Fibroblast of lung (primary cell): ENCODE data around the gene PACSIN1. TPM values are rescaled to one million over a fixed set of nuclear protein-coding genes. Genes with fewer than 3 reads are reported as not detected.

Experiments
- DNase-seq, 2 donors: peaks; one replicate each; pipeline versions ENCODE4 v3.0.0 to v3.0.0-alpha.2; 2010; ENCODE audit warnings: low read depth in 2 of 2
- H2AFZ ChIP-seq: 2 replicates; pipeline ENCODE4 v1.5.1; 2012; ENCODE audit warnings: low read length, control low read depth, inconsistent platforms
- H3K27ac ChIP-seq: 2 replicates; pipeline ENCODE4 v1.5.1; 2011; ENCODE audit warnings: low read length, control low read depth; ENCODE audit not compliant: insufficient read depth
- H3K27me3 ChIP-seq: 2 replicates; pipeline ENCODE4 v1.5.1; 2011; ENCODE audit warnings: mild to moderate bottlenecking, low read length; ENCODE audit not compliant: control insufficient read depth, insufficient read depth
- H3K36me3 ChIP-seq: 2 replicates; pipeline ENCODE4 v1.5.1; 2011; ENCODE audit warnings: low read length; ENCODE audit not compliant: control insufficient read depth, insufficient read depth
- H3K4me1 ChIP-seq: 2 replicates; pipeline ENCODE4 v1.5.1; 2011; ENCODE audit warnings: low read length; ENCODE audit not compliant: control insufficient read depth, insufficient read depth; ENCODE audit errors: extremely low read depth
- H3K4me2 ChIP-seq: 2 replicates; pipeline ENCODE4 v1.5.1; 2011; ENCODE audit warnings: low read length, control low read depth; ENCODE audit not compliant: insufficient read depth; ENCODE audit errors: extremely low read depth
- H3K4me3 ChIP-seq, 4 experiments: fragments of 200-600 bp in 1 of 4; sonication (generic) in 1 of 4; replicated peaks in 1 of 4; 2 replicates each; pipeline ENCODE4 v1.5.1; 2011 to 2016; ENCODE audit warnings: low read length in 4 of 4, low read depth in 3 of 4, mild to moderate bottlenecking in 3 of 4, control low read depth in 2 of 4, inconsistent platforms in 1 of 4, mixed read lengths in 1 of 4; ENCODE audit not compliant: insufficient read depth in 1 of 4; ENCODE audit errors: control extremely low read depth in 1 of 4
- H3K79me2 ChIP-seq: 2 replicates; pipeline ENCODE4 v1.5.1; 2012; ENCODE audit warnings: mild to moderate bottlenecking, low read length, inconsistent platforms; ENCODE audit not compliant: control insufficient read depth, insufficient read depth
- H3K9ac ChIP-seq: 2 replicates; pipeline ENCODE4 v1.5.1; 2011; ENCODE audit warnings: mild to moderate bottlenecking, low read length, control low read depth; ENCODE audit not compliant: insufficient read depth
- H3K9me3 ChIP-seq: 2 replicates; pipeline ENCODE4 v1.5.1; 2012; ENCODE audit warnings: low read depth, low read length; ENCODE audit not compliant: control insufficient read depth, insufficient read depth
- H4K20me1 ChIP-seq: 2 replicates; pipeline ENCODE4 v1.5.1; 2011; ENCODE audit warnings: low read length; ENCODE audit not compliant: control insufficient read depth, insufficient read depth; ENCODE audit errors: extremely low read depth
- EZH2 ChIP-seq: IDR thresholded peaks from 2 replicates; pipeline ENCODE4 v1.5.1; 2012; ENCODE audit warnings: low read length, control low read depth, mild to moderate bottlenecking; ENCODE audit errors: missing control alignments
- polyA plus RNA-seq, 2 donors: library from polyadenylated mRNA; depleted of rRNA in 1 of 2; stranded (reverse) in 1 of 2; unstranded in 1 of 2; fragments of >200 nt; gene quantifications; 2 replicates each; pipeline ENCODE4 v1.2.1, GENCODE V29; 2011 to 2012; ENCODE audit warnings: missing spikeins in 1 of 2
- total RNA-seq: library from RNA; depleted of rRNA; stranded (reverse); fragments of >200 nt; gene quantifications from 2 replicates; pipeline ENCODE4 v1.2.1, GENCODE V29; 2014
- TF ChIP-seq, protein P1 (sequence below), 2 donors: IDR thresholded peaks in 1 of 2; conservative IDR thresholded peaks in 1 of 2; 1 replicate in 1 of 2; 2 replicates in 1 of 2; pipeline ENCODE4 v1.5.1; 2011 to 2012; ENCODE audit warnings: low read length in 2 of 2, control low read depth in 1 of 2, inconsistent platforms in 1 of 2, low read depth in 1 of 2, mild to moderate bottlenecking in 1 of 2

The PACSIN1 gene
- total and polyA plus RNA-seq, 2 donors (not counting 1 experiment from before 2014, with no cell fraction given): under 0.01 TPM; not detected in 1

GRCh38 chr6:34520645-34521462 lies 55.0 kb downstream of the PACSIN1 start:
- H3K4me1 ChIP-seq: no peaks in the 10 kb centered on the region
- H3K4me2 ChIP-seq: no peak overlapping the region
- H2AFZ ChIP-seq: no peak overlapping the region
- H3K27me3 ChIP-seq: peaks cover 5% of the 10 kb centered on the region
- TF ChIP-seq, protein P1, sequence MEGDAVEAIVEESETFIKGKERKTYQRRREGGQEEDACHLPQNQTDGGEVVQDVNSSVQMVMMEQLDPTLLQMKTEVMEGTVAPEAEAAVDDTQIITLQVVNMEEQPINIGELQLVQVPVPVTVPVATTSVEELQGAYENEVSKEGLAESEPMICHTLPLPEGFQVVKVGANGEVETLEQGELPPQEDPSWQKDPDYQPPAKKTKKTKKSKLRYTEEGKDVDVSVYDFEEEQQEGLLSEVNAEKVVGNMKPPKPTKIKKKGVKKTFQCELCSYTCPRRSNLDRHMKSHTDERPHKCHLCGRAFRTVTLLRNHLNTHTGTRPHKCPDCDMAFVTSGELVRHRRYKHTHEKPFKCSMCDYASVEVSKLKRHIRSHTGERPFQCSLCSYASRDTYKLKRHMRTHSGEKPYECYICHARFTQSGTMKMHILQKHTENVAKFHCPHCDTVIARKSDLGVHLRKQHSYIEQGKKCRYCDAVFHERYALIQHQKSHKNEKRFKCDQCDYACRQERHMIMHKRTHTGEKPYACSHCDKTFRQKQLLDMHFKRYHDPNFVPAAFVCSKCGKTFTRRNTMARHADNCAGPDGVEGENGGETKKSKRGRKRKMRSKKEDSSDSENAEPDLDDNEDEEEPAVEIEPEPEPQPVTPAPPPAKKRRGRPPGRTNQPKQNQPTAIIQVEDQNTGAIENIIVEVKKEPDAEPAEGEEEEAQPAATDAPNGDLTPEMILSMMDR (conservative IDR thresholded peaks at IDR 0.05 in 1 of 2, IDR thresholded peaks at IDR 0.05 in 1 of 2; ENCODE audit: low read depth in 1 of 2, low read length in 2 of 2): no peak
- no peak for TF ChIP-seq EZH2
- no peak overlapping the region for H3K4me3 ChIP-seq
- no peaks in the 10 kb centered on the region for H3K79me2 ChIP-seq
- DNase-seq: no peak
- H3K36me3 ChIP-seq: no peaks in the 10 kb centered on the region
- H3K27ac ChIP-seq: no peak overlapping the region
- no peaks in the 10 kb centered on the region for H4K20me1 ChIP-seq
- H3K9ac ChIP-seq: no peak overlapping the region
- H3K9me3 ChIP-seq: no peaks in the 10 kb centered on the region

DNA sequence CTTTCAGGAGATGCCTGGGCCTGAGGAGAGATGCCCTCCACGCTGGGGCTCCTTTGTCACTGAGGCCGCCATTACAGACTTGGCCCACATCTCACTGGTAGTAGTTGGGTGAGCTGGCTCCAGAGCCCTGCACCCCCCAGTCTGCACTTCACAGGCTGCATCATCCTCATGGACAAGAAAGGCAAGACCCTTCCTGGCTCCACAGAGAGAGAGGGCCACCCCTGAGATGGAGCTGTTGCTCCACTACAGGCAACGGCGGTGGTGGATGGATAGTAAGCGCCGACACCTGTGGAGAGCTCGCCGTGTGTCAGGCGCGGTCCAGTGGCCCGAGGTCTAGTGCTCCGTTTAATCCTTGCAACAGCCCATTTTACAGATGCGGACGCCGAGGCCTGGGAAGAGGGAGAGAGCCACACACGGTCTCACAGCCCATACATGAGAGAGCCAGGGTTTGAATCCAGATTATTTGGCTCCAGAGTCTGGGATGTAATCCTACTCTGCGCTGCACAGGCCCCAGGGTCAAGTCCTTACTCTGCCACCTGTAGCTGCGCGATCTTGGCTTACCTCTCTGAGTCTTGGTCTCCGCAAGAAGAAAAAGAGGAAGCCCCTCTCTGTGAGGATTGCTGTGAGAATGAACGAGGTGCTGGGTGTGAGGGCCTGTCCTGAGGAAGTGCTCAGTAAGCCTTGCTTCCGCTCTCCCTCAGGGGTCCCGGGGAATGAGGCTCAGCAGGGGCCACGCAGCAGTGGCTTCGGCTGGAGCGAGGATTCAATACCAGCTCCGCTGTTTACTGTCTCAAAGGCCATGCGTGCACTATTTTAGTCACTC lies 55.8 kb downstream of the PACSIN1 start:
- H3K27ac ChIP-seq: no peak overlapping the region
- H3K4me2 ChIP-seq: no peak overlapping the region
- no peaks in the 10 kb centered on the region for H3K27me3 ChIP-seq
- H3K9ac ChIP-seq: no peak overlapping the region
- H3K4me3 ChIP-seq: no peak overlapping the region
- no peak for DNase-seq
- H3K4me1 ChIP-seq: no peaks in the 10 kb centered on the region
- no peak overlapping the region for H2AFZ ChIP-seq
- no peak for TF ChIP-seq EZH2
- TF ChIP-seq, protein P1 (conservative IDR thresholded peaks at IDR 0.05 in 1 of 2, IDR thresholded peaks at IDR 0.05 in 1 of 2; ENCODE audit: low read depth in 1 of 2, low read length in 2 of 2): no peak
- no peaks in the 10 kb centered on the region for H4K20me1 ChIP-seq
- no peaks in the 10 kb centered on the region for H3K9me3 ChIP-seq
- H3K79me2 ChIP-seq: no peaks in the 10 kb centered on the region
- no peaks in the 10 kb centered on the region for H3K36me3 ChIP-seq

GRCh38 chr6:34522761-34523160 lies 56.9 kb downstream of the PACSIN1 start:
- Histone ChIP-seq H3K79me2 (no peaks in the 10 kb centered on the region), H3K27me3 (no peaks in the 10 kb centered on the region)

More at GRCh38 chr6:34522761-34523160, 56.9 kb downstream of the PACSIN1 start:
- Histone ChIP-seq H3K36me3 (no peaks in the 10 kb centered on the region), H3K9me3 (no peaks in the 10 kb centered on the region), H3K4me1 (no peaks in the 10 kb centered on the region), H4K20me1 (no peaks in the 10 kb centered on the region), H3K9ac (no peak overlapping the region), H3K27ac (no peak overlapping the region), H3K4me3 (no peak overlapping the region), H3K4me2 (no peak overlapping the region), H2AFZ (no peak overlapping the region)
- TF ChIP-seq, protein P1 (conservative IDR thresholded peaks at IDR 0.05 in 1 of 2, IDR thresholded peaks at IDR 0.05 in 1 of 2; ENCODE audit: low read depth in 1 of 2, low read length in 2 of 2): no peak
- no peak for TF ChIP-seq EZH2
- no peak for DNase-seq
